Brain microvascular endothelial cell (primary cell): ENCODE measurements around the gene SATB2.

Experiments used
- DNase-seq: peaks from one replicate; pipeline ENCODE4 v3.0.0-alpha.2; 2020
- H3K27ac ChIP-seq: fragments of 250-450 bp; sonication (Bioruptor Pico); 2 replicates; pipeline ENCODE4 v1.5.1; 2020; ENCODE audit warnings: mild to moderate bottlenecking, moderate library complexity
- H3K27me3 ChIP-seq: fragments of 250-450 bp; sonication (Bioruptor Pico); replicated peaks from 2 replicates; pipeline ENCODE4 v1.5.1; 2020; ENCODE audit warnings: mild to moderate bottlenecking
- H3K36me3 ChIP-seq: fragments of 250-450 bp; sonication (Bioruptor Pico); replicated peaks from 2 replicates; pipeline ENCODE4 v1.5.1; 2020; ENCODE audit warnings: mild to moderate bottlenecking
- H3K4me3 ChIP-seq: 2 replicates; pipeline ENCODE4 v1.5.1; 2011; ENCODE audit warnings: low read depth, mild to moderate bottlenecking, control low read depth, low read length, moderate library complexity
- in situ Hi-C: cut with HindIII; loops from 2 replicates; pipeline ENCODE4 v1.10.0; 2017; ENCODE audit warnings: low sequenced_read_pairs, low pct_ligation_motif_present
- TF ChIP-seq, protein P1 (sequence below): IDR thresholded peaks from 2 replicates; pipeline ENCODE4 v1.5.1; 2011; ENCODE audit warnings: low read depth, mild to moderate bottlenecking, moderate library complexity, low read length, control low read depth, inconsistent platforms; ENCODE audit errors: missing control alignments

SATB2 gene

DNA sequence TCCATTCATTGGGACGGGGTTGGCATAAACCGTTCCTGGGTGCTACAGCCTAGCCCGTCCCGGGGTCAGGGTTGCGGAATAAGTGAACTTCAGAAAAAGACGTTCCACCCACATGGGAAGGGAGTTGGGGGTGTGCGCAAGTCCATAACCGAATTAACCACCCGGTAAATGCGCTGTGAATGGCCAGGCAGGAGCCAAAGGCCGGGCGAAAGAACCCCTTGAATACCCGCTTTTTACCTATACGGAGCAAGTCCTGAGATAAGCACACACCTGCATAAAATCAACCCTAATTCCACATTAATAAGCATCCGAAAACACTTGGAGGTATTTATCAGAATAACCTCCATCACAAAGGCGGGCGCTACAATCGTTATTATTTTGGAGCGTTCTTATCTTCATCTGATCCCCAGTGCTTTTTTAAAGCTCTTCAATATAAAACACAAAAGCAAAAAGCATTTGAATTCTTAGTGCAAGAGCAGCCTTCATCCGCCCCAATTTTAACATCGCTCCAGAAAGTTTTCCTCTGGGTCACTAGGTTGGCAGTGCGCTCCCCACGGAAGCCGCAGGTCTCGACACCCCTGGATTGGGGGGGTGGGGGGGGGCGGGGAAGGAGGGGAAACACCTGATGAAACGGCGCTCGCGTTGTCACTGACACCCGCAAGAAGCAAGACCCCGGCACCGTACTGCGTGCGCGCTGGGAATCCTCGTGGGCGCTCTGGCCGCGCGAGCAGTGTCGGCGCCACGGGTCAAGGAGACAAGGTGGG, 1.2 kb downstream of the SATB2 start:
- TF ChIP-seq, protein P1, sequence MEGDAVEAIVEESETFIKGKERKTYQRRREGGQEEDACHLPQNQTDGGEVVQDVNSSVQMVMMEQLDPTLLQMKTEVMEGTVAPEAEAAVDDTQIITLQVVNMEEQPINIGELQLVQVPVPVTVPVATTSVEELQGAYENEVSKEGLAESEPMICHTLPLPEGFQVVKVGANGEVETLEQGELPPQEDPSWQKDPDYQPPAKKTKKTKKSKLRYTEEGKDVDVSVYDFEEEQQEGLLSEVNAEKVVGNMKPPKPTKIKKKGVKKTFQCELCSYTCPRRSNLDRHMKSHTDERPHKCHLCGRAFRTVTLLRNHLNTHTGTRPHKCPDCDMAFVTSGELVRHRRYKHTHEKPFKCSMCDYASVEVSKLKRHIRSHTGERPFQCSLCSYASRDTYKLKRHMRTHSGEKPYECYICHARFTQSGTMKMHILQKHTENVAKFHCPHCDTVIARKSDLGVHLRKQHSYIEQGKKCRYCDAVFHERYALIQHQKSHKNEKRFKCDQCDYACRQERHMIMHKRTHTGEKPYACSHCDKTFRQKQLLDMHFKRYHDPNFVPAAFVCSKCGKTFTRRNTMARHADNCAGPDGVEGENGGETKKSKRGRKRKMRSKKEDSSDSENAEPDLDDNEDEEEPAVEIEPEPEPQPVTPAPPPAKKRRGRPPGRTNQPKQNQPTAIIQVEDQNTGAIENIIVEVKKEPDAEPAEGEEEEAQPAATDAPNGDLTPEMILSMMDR, result no peak
- H3K4me3 ChIP-seq, result peak overlapping the region; percentile 77
- H3K36me3 ChIP-seq, result no peaks in the 10 kb centered on the region
- H3K27me3 ChIP-seq, result peaks cover 5% of the 10 kb centered on the region
- in situ Hi-C loops, result no loop called here
- DNase-seq, result no peak
- no peak overlapping the region for H3K27ac ChIP-seq

DNA sequence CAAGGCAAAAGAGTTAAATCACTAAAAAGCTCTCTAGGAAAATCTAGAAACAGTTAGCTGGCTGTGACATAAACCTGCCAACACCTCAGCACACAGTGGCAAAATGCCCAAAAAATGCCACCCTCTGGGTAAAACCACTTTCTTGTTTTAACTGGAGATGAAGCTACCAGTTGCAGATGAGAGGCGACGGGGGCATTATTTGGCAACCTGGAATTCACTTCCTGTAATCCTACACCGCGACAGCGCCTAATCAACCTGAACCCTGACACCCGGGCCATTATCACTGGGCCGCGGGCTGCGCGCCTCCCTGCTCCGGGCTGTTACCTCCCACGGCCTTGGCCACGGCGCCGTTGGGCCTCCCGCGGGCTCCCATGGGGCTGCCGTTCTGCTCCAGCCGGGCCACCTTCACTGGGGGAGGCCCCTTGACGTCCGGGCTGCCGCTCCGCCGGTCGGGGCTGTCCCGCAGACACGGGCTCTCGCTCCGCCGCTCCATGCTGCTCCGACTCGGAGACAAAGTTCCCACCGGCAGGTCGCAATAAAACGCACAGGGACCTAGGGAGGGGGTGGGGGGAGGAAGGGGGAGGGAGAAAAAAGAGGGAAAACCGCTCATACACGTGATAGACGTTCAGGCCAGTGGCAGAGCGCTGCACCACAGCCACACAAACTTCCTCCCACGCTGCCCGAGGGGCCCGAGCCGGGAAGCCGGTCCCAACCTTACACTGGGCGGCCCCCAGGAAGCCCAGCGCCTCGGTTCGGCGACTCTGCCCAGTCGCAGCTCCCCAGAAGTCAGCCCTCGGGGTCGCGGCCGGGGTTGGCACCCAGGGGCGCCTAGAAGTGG, 2.0 kb downstream of the SATB2 start:
- Histone ChIP-seq H3K27me3 (no peaks in the 10 kb centered on the region), H3K36me3 (no peaks in the 10 kb centered on the region), H3K4me3 (peak overlapping the region; percentile 77), H3K27ac (no peak overlapping the region)
- in situ Hi-C loops, result no loop called here
- DNase-seq, result no peak
- TF ChIP-seq, protein P1, result no peak

DNA sequence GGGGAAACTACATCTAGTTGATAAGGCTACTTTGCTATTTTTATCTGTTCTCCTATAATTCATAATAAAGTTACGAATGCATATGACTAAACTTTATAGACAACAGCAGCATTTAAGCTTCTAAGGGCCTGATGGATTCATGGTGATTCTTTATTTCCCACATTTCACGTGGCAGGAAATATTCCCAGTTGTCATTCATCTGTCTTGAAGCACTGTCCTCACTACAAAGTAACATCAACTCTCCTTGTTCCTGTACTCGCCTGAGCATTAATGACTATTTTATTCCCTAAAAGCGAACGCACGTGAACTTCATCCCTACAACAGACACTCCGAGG, 2.6 kb downstream of the SATB2 start:
- DNase-seq, result no peak
- Histone ChIP-seq H3K27ac (no peak overlapping the region), H3K4me3 (peak overlapping the region; percentile 77), H3K27me3 (no peaks in the 10 kb centered on the region), H3K36me3 (no peaks in the 10 kb centered on the region)
- TF ChIP-seq, protein P1, result no peak
- in situ Hi-C loops, result no loop called here

- Histone ChIP-seq H3K4me3 (no peak overlapping the region), H3K27me3 (no peaks in the 10 kb centered on the region), H3K27ac (no peak overlapping the region), H3K36me3 (no peaks in the 10 kb centered on the region)
- in situ Hi-C loops, result no loop called here
- DNase-seq, result no peak
- TF ChIP-seq, protein P1, result no peak
These were observed 4.8 kb downstream of the SATB2 start for GRCh38 chr2:199452991-199453379.

- no peak overlapping the region for H3K27ac ChIP-seq
- no peak for DNase-seq
- H3K36me3 ChIP-seq, result no peaks in the 10 kb centered on the region
- H3K27me3 ChIP-seq, result no peaks in the 10 kb centered on the region
- H3K4me3 ChIP-seq, result no peak overlapping the region
- TF ChIP-seq, protein P1, result no peak
- in situ Hi-C loops, result no loop called here
These were observed 5.3 kb downstream of the SATB2 start for GRCh38 chr2:199452260-199452990.
